Hematopoietic multipotent progenitor cell (in vitro differentiated cells): ENCODE measurements around the gene C5orf15. TPM values are rescaled to one million over a fixed set of nuclear protein-coding genes. Genes with fewer than 3 reads are reported as not detected.

Experiments
- DNase-seq, 3 donors: peaks; one replicate each; pipeline ENCODE4 v3.0.0-alpha.2; 2011 to 2015; ENCODE audit warnings: low read depth in 2 of 3, low spot score in 2 of 3
- total RNA-seq: library from RNA; depleted of rRNA; stranded (reverse); fragments of >200 nt; gene quantifications from one replicate; pipeline ENCODE4 v1.2.3, GENCODE V29; 2012

C5orf15 gene
- total RNA-seq: 26.7 TPM

DNA sequence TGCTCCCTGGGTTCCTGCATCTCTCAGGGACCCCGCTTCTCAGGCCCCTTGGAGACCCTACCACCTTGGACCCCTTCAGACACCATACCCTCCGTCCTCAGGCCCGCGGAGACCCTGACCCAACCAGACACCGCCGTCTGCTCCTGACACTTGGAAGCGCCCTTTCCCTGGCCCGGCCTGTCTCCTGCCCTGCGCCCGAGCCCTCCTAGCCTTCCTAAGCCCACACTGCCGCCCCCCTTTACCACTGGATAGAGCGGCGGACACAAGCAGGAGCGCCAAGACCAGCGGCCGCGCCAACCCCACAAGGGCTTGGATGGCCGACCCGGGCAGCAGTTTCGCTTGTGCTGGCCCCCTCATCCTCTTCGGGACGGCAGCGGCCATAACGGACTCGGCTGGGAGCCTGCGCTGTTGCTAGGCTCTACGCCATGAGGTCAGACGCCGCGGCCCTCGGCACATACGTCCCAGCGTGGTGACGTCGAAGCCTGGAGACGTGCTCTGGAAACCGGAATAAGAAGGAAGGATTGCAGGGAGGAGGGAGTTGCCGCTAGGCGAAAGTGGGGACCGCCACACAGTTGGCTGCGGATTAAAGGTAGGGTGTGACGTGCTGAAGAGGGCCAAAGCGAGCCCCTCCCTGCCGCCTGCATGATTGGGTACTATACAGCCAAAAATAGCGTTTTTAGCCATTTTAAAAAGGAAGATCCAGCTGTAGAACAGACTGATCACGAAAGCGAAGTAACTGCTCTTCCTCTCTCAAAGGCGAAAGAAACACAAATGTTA, at the start of gene C5orf15:
C5orf15 (minus strand) TSS at position 422 of the 777 bp plus-strand sequence; CDS start at position 381, 41 bp downstream.
- DNase-seq: peak; percentile 87 to 98 (median 97)

DNA sequence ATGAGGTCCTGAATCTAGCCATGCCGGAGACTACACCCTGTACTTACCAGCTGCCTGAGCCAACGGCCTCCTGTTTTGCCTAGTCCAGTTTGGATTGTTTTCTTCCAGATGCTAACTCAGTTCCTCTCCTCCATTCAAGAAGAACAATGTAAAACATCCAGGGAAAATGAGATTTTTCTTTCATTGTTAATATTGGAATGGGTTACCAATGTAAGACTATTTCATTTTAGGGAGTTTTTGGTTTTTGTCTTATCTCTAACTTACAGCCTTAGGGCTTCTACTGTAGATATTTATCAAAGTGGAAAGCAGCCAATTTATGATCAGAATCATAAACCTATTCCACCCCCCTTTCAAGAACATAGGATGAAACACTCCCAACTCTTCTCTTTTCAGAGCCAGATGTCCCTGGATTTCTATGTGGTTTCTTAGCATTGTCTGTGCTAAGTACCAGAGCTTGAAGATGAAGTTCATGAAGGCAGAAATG, 39.9 kb upstream of the C5orf15 start:
- no peak for DNase-seq

DNA sequence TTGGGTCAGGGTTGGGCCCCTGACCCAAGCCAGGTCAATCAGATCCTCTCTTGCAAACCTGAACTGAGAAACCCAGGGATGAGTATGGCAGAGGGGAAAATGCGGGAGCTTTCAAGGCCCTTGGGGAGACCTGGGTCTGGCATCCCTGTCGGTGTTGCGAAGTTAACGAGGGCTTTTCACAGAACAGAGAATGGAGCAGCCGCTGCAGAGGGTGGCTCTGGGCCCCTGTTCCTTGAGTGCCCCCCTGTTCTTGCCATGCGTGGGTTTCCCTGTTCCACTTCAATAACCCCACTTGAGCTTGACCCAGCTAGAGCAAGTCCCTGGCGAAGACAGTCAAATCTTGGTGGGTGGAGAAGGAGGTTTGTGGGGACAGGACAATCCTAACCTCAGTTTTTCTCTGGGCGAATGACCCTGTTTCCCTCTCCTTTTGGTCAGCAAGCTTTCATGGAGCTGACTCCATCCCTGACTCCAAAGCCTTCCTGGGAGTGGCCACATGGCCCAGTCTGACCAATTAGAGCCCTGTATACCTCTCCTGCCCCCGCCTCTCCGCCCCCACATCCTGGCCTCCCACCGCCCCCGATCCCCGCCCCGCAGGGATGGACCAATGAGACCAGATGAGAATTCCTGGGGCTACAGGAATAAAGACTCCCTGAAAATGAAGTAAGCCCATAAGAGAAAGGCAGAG, 39.3 kb upstream of the C5orf15 start:
- DNase-seq: no peak

DNA sequence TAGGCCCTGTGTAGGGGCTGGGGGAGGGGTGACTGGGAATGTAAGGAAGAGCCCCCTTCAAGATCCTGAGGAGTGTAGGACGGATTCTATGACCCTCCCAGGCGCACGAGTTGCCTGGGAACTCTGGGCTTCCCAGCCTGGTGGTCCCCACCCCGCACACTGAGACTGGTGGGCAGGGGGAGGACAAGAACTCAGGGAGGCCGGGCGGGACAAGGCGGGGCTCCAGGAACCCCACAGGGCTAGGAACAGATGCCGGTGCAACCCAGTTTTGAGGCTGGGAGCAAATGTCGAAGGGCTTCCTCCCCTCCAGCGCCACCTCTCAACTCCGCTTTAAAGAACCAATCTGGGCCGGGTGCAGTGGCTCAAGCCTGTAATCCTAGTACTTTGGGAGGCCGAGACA, 37.7 kb upstream of the C5orf15 start:
- DNase-seq: no peak

DNA sequence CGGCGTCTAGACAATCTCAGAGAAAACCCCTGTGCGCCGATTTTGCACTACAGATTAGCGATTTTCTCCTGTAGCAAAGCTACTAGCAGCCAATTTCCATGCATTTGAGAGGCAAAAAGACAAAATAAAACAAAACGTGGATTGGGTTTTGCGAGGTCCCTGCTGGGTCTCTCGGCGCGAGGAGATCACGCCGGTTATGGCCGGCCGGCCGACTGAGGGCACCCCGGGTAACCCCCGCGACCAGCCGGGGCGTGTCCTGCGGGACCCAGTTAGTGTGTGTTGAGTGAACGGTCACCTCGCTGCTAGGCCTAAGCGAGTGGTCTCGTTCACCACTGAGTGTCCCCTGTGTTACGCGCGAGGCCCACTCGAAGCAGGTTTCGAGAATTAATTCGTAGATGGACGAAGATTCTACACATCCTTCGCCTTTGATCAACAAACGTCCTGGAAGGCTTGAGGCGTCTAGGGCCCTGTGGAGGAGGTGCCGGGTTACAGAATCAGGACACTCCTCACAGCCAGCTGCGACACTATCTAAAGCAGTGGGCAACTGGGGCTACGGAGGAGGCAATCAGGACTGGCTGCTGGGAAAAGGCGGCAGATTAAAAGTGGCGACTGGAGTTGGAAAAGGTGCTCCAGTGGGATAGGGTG, 37.1 kb upstream of the C5orf15 start:
- DNase-seq: no peak

DNA sequence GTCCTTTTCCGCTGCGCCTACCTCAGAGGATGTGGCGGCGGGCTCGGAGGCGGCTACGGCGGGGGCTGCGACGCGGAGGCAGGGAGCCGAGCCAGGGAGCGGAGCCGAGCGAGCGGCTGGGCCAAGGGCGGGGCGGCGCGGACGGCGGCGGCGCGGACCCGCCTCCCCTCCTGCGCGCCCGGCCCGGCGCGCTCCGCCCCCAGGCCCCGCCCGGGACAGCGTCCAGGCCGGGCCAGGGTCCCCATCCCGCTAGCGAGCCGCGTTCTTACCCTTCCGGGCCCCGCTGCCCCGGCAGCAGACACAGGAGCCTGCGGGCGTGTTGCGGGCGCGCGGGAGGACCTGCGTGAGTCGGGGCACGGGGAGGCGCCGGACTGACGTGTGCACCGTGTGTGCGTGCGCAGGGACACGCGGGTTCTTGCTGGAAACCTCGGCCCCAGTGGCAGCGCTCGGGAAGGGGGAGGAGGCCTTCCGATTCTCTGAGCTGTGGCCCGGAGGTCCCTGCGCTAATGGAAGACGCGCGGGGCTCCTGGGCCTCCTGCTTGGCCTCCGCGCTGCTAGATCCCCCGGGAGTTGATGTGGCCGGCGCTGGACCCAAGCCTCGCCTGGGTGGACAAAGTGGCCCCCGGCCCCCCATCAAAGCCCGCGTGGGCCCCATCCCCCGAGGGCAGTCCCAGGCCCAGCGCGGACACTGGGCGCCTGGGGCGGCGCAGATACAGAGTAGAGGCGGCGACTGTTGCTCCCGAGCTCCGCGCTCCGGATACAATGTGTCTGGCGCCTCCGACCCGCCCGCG, 36.4 kb upstream of the C5orf15 start, which contains the start of gene VDAC1:
VDAC1 (minus strand) TSS at position 350 of the 791 bp plus-strand sequence. CDS start 11,963 bp downstream, outside the sequence.
- DNase-seq: peak; percentile 84 to 88 (median 87)

DNA sequence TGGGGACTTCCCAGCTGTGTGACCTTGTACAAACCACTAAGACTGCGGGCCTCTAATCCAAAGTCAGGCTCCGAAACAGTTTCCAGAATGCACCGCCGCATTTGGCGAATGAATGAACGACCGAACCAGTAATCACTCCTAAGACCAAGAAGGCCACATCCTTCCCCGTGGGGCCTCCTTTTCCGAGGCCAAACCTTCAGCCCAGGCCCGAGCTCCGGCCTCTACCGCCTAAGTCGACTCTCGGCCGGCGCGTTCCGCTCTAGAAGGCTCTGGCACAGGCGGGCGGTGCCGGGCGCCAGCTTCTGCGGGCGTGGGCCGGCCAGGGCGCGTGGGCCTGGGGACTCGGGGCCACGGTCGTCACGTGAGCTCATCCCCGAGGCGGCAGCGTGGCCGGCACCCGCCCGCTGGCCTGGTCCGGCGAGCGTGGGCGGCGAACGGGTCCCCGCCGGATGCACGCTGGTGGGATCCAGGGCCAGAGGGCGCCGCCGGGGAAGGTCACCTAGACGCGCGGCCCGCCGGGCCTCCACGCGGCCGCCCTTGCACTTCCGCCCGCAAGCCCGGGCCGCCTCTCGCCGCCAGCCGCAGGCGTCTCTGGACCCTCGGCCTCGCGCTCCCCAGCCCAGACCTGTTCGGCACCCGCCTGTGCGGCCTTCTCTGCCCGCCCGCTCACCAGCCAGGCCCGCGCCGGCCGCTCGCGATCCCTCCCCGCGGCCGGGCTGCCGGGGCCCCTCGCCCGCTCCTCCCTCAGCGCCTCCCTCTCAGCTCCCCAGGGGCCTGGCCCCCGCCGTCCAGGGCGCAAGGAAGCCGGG, 35.6 kb upstream of the C5orf15 start:
- peak; percentile 22 to 43 (median 28) for DNase-seq

DNA sequence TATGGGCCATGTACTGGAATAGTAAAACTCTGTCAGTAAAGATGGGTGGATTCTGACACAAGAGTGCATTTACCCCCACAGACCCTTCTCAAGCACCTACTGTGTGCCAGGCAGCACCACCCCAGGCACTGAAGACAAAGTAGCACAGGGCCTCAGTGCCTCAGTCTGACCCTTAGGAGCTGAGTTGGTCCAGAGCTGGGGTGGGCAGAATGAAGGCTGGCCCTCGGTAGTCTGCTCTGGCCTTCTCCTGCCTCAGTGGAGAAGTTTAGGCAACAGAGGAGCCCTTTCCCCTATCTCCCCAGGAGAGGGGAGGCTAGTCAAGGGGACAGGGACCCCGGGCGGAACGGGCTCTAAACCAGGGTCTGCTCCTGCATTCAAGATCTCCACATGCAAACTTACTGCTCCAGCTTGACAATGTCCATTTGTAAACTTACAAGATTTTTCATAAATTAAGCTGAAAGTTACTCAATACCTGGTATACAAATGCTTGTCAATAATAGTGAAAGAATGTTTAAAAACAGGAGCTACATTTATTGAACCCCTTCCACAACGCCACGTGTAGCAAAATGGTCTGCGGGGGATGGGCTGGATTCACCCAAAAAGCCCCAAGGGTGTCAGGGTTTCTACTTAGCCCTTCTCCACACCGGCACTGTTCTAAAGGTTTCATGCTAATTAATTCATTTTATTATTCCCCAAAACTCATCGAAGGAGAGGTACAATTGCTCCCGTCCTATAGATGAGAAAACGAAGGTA, 34.8 kb upstream of the C5orf15 start:
- DNase-seq: no peak

DNA sequence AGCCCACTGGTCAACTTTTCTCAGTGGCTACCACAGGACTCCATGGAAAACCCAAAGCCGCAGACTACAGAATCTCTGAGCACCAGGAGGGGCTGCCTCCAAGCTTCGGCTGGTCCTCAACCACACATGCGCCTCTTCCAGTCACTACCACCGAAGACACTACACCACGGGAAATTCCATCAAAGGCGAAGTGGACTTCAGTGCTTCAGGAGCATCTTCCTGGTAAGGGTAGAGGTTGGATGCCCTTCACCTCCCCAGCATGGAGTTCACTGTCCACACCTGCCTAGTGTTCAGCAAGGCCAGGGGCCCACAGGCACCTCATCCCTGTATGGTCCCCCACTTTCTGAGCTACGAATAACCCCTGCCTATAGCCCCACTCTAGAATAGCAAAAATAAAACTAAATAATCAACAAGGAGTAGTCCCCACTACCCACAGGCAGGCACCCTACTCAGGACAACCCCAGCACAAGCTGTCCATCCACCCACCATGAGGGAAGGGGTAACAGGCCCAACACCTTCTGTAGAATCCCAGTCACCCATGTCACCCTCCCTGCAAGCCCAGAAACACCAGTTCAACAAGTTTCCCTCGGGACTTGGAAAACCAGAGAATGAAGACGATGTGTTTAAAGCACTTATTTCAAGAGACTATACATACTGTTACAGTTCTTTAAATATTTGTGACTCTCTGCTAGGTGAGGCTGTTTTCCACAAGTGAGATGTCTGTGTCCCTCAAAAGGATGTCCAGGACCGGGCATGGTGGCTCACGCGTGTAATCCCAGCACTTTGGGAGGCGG, 33.7 kb upstream of the C5orf15 start:
- no peak for DNase-seq

DNA sequence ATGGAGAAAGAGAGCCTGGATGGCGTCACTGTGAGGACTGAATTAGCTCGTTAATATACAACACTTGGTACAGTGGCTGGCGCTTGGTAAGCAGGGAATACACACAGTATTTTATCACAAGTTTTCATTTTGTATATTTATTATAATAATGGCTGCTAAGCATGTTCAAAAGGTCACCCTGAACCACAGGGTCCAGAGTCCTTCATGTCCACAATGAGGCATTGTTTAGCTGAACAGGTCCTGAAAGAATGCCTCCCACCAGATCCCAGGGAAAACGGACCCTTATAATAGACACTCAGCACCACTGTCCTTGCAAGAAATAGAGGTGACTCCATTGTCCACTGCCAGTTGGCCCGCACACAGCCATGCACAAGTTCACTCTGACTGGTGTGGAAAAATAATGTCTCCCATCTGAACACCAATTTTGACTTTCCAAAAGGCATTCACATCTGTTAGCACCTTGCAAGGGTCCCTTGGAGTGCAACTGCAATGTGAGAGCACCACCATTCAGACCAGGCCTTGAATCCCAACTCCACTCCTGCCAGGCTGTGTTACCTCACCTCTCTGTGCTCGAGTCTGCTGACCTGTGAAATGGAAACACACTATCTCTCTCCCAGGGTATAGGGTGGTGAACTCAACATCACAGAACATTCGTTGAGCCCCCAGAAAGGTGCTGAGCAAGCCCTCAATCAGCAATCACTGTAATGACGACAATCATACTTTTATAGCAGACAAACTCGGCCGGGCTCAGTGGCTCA, 32.5 kb upstream of the C5orf15 start:
- DNase-seq: no peak

DNA sequence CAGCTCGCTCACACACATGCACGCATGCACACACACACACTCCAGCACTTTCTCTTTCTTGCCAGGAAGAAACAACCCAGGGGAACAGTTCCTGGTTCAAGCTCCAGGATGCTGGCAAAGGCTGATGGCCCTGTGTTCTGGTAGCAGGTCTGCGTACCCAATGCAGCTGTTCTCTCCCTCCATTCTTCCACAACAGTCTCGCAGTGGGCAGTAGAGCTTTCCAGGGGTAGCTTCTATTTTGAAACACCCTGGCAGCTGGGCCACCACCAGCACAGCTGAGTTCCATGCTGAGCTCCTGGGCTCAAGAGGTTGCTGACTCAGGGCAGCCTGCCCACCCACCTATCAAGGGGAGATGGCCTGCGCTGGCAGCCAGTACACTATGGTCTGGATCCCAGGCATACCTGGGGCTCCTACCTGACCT, 31.7 kb upstream of the C5orf15 start:
- DNase-seq: no peak

DNA sequence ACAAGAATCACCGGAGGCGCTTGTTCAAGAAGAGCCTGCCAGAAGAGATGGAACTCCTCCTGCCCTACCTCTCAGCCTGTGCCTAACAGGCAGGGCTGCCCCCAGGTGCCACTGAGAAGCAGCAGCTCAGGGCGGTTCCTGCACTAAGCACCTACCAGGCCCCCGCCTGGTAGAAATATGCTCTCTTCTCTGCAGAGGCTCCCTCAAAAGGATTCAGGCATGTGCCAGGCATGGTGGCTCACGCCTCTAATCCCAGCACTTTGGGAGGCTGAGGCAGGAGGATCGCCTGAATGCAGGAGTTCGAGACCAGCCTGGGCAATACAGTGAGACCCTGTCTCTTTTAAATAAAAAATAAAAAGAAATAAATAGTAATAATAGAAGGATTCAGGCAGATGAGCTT, 30.4 kb upstream of the C5orf15 start:
- no peak for DNase-seq

DNA sequence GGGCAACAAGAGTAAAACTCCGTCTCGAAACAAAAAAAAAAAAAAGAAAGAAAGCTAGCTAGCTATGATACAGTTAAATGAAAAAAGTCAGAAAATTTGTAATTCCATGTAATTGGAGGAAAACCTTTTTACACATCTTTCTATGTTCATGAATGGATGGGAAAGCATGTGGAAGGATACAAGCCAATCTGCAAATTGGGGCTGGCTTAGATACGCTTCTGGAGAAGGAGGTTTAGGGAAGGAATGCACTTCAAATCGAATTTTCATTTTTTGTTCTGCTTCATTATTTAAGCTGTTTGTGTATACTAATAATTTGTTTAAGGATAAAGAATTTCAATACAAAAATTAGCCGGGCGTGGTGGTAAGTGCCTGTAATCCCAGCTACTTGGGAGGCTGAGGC, 29.6 kb upstream of the C5orf15 start:
- DNase-seq: no peak

DNA sequence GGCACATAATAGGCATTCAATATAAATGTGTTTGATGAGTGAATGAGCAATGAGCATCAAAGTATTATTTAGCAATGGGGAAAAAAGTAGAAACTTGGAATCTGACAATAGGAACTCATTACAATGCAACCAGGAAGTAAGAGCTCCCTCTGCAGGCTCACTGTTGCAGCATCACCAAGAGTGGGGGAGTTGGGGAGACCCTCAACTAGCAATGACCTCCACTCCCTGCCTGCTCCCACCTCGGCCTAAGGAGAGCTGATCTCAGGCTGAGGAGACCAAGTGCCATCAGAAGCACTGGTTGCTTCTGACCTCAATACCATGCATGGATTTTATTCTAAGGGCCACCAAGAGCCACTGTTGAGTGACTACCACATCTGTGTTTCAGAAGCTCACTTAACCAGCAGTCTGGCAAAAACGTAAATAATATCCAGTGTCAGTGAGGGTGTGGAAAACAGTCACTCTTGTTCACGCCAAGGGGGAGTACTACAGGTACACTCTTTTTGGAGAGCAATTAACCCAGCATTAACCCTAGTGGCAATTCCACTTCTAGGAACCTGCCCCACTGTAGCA, 28.3 kb upstream of the C5orf15 start:
- peak in 2 of 3 donors; percentile 35 to 42 for DNase-seq

DNA sequence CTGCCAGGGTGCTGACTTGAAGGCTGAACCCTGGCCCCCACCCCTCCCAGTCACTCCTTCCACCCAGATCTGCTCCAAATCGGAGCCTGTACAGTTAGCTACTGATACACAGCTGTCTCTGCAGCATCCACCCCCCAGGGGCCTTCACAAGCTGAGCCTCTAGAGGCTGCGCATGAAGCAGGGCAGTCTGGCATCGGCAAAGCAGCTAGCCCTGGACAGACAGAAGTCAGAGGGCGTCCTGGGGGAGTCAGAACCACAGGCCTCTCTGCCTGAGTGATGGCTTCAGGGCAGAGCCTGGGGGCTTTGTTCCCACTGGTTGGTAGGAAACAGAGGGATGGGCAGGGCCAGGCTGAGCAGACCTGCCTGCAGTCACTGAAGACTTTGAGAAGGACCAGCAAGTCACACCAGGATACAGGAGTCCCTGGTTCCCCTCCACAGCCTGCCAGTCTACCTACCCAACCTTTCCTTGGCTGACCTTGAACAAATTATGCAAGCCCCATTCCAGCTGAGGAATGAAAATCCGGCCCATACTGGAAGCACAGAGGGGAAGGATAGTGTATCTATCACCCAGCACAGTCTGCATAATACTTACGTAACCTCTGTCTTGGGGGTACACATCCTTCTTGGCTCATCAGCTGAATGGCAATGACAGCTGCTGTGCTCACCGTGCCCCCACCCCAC, 27.6 kb upstream of the C5orf15 start:
- DNase-seq: no peak

DNA sequence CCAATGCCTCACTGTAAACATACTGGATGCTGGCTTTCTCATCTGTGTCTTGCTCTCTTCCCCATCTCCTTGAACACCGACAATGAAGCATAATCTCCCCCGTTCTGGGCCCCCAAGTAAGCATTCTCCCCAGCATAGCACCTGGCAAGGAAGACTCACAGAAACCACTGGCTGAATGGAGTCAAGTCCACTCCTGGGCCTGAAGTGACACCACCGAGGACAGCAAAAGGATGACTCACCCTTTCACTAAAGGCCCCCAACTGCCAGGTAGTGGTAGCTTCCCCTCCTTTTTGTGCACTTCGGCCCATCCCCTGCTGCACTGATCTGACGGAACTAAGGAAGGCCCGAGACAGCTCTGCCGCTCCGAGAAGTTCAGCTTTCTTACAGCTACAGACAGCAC, 26.9 kb upstream of the C5orf15 start:
- DNase-seq: no peak

DNA sequence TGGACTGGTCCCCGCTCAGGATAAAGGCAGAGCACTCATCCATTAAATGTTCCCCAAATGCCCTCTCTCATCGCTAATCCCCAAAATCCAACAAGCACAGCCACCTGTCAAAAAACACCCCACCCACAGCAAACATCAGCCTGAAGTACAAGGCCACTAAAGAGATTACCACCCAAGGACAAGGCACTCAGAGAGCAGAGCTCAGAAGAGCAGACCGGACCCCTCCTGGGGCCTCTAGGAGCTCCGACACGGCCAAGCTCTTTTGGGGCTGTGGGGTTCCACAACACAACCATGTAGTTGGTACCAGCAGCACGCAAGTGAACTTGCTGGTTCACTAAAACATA, 26.5 kb upstream of the C5orf15 start:
- no peak for DNase-seq
